ENCODE results near the gene EP400. TPM values are rescaled to one million over a fixed set of nuclear protein-coding genes. Genes with fewer than 3 reads are reported as not detected.

Gene EP400
- total RNA-seq, 6 experiments from 2014 or later, result 27.5 to 35.3 (median 30.4) TPM

- Mint-ChIP-seq H3K36me3 (ENCODE audit: low read depth) (peaks cover 44% of the 10 kb centered on the region), H3K9me3 (no peaks in the 10 kb centered on the region), H3K27me3 (ENCODE audit: insufficient read depth) (no peaks in the 10 kb centered on the region; the same call in none of the 2 replicates), H3K4me1 (ENCODE audit: low read depth) (no peaks in the 10 kb centered on the region), H3K27ac (no peak overlapping the region), H3K4me3 (no peak overlapping the region)
- TF ChIP-seq CTCF (IDR thresholded peaks at IDR 0.05), result no peak
- DNase-seq, result no peak
These were observed 174.4 kb downstream of the EP400 start for GRCh38 chr12:132123970-132124765.

- H3K4me3 Mint-ChIP-seq, result no peak overlapping the region
- H3K27ac Mint-ChIP-seq, result no peak overlapping the region
- no peak for TF ChIP-seq CTCF (IDR thresholded peaks at IDR 0.05)
- H3K4me1 Mint-ChIP-seq (ENCODE audit: low read depth), result no peaks in the 10 kb centered on the region
- DNase-seq, result no peak
- no peaks in the 10 kb centered on the region for H3K9me3 Mint-ChIP-seq
- H3K27me3 Mint-ChIP-seq (ENCODE audit: insufficient read depth), result no peaks in the 10 kb centered on the region; the same call in none of the 2 replicates
- peaks cover 48% of the 10 kb centered on the region for H3K36me3 Mint-ChIP-seq (ENCODE audit: low read depth)
These were observed 175.2 kb downstream of the EP400 start for GRCh38 chr12:132124766-132125425.

GRCh38 chr12:132125736-132126135, 176.0 kb downstream of the EP400 start:
- DNase-seq, result no peak
- Mint-ChIP-seq H3K36me3 (ENCODE audit: low read depth) (peaks cover 48% of the 10 kb centered on the region), H3K27ac (no peak overlapping the region), H3K4me3 (no peak overlapping the region), H3K4me1 (ENCODE audit: low read depth) (no peaks in the 10 kb centered on the region), H3K27me3 (ENCODE audit: insufficient read depth) (no peaks in the 10 kb centered on the region; the same call in none of the 2 replicates), H3K9me3 (no peaks in the 10 kb centered on the region)
- no peak for TF ChIP-seq CTCF (IDR thresholded peaks at IDR 0.05)

GRCh38 chr12:132127041-132127440, 177.3 kb downstream of the EP400 start:
- DNase-seq, result no peak
- Mint-ChIP-seq H3K9me3 (no peaks in the 10 kb centered on the region), H3K27ac (no peak overlapping the region), H3K4me1 (ENCODE audit: low read depth) (no peaks in the 10 kb centered on the region), H3K36me3 (ENCODE audit: low read depth) (peaks cover 51% of the 10 kb centered on the region), H3K27me3 (ENCODE audit: insufficient read depth) (no peaks in the 10 kb centered on the region; the same call in none of the 2 replicates), H3K4me3 (no peak overlapping the region)
- TF ChIP-seq CTCF (IDR thresholded peaks at IDR 0.05), result no peak

- Mint-ChIP-seq H3K27ac (no peak overlapping the region), H3K9me3 (no peaks in the 10 kb centered on the region), H3K27me3 (ENCODE audit: insufficient read depth) (no peaks in the 10 kb centered on the region; the same call in none of the 2 replicates), H3K4me1 (ENCODE audit: low read depth) (no peaks in the 10 kb centered on the region), H3K36me3 (ENCODE audit: low read depth) (peaks cover 48% of the 10 kb centered on the region), H3K4me3 (no peak overlapping the region)
- TF ChIP-seq CTCF (IDR thresholded peaks at IDR 0.05), result no peak
- no peak for DNase-seq
These were observed 179.3 kb downstream of the EP400 start for GRCh38 chr12:132129007-132129406.

All from HFFc6 (cell line).